Occipital lobe (tissue), 3 donors: ENCODE results near the gene ARL8B. TPM values are rescaled to one million over a fixed set of nuclear protein-coding genes. Genes with fewer than 3 reads are reported as not detected.

ENCODE experiments used
- DNase-seq: peaks from one replicate; lab custom pipeline; 2025; lab: John Stamatoyannopoulos, UW
- small RNA-seq: library from RNA; depleted of rRNA; stranded (forward); fragments of <200 nt; gene quantifications from one replicate; pipeline ENCODE3, GENCODE V24; 2014
- total RNA-seq: library from RNA; depleted of rRNA; stranded (reverse); fragments of >200 nt; gene quantifications from one replicate; pipeline ENCODE4 v1.2.3, GENCODE V29; 2014

The ARL8B gene
- total RNA-seq, 1 donor from 2014 or later, result 95.6 TPM

DNA sequence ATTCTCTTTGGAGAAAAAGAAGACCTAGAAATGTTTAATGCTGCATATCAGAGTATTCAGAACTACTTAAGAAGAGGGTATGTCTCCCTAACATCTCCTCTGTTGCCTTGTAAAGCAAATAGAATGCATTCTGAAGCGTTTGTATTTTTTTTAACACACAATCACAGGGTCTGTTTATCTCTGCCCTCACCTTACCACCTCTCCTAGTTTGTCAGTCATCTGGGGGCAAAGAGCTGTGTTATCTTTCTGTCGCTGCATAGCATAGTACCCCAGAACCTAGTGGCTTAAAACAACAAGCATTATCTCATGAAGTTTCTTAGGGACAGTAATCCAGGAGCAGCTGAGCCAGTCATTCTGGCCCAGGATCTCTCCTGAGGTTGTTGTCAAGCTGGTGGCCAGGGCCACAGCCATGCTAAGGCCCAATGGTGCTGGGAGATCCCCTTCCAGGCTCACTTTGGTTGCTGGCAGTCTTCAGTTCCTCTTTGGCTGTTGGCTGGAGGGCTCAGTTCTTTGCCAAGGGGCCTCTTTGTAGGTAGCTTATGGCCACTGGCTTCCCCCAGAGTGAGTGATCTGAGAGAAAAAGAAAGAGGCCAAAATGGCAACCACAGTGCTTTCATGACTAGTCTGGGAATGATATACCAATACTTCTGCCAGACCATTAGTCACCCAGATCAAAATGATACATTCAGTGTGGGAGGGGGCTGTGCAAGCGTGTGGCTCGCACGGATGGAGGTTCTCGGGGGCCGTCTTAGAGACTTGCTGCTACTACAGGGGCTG lies 83.3 kb downstream of the ARL8B start:
- DNase-seq, result peak; percentile 23

DNA sequence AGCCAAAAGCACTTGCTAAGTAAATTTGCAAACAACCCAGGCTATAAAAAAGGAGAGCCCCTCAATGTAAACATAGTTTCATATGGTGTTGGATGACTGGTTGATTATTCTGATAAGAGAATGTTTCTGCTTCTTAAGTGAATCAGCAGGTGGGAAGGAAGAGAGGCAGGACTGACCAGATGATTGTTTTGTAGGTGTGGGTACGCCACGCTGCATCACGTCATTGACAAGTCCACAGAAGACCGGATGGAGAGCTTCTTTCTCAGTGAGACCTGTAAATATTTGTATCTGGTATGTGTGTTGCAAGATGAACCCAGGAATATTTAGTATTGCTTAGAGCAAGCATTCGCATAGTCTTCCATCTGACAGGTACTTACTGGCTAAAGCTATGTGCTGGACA lies 88.8 kb downstream of the ARL8B start:
- DNase-seq, result no peak

DNA sequence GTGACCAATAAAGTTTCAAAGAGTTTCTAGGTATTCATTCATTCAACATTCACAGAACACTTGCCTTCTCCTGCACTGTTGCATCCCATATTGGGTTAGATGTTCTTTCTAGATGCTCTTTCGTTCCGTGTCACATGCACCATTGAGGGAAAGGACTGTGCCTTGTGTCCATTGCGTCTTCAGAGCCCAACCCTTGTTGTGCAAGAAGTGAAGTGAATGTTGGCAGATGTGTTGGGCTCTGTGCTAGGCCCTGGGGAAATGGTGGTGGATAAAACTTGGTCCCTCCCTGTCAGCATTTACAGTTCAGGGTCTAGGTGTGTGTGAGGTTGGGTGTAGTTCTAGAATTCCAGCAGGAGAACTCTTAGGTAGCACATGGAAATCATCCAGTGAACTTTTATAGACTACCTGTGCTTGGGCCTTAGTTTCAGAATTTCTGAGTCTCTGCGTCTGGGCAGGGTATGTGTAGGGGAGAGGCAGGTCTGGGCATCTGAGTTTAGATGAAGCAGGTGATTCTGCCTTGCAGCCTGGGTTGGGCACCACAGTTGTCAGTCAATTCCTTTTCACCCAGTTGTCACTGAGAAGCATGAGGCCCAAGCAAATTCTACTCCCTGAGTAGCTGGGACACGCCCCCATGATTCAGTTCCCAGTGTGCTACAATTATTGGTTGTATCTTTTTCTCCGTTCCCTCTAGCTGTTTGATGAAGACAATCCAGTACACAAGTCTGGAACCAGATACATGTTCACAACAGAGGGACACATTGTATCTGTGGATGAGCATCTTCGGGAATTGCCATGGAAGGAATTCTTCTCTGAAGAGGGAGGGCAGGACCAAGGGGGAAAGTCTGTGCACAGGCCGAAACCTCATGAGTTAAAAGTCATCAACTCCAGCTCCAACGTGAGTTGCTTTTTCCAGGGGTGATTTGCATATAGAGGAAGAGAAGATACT lies 90.8 kb downstream of the ARL8B start:
- DNase-seq, result no peak

DNA sequence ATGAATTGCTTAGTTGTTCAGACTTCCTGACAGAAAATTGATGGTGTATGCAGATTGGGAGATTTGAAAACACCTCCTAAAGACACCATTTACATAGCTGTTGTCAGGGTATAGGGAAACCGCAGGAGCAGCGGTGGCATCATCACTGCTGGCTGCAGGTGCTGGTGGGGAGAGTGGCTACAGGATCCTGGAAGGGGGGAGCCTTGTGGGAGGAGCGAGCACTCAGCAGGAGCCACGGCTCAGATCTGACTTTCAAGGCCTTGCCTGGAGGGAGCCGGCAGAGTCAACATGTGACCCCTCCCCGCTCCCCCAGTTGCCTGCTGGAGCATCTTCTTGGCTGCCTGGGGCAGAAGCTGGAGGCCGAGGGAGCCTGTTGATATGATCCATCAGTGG lies 91.5 kb downstream of the ARL8B start:
- DNase-seq, result no peak

DNA sequence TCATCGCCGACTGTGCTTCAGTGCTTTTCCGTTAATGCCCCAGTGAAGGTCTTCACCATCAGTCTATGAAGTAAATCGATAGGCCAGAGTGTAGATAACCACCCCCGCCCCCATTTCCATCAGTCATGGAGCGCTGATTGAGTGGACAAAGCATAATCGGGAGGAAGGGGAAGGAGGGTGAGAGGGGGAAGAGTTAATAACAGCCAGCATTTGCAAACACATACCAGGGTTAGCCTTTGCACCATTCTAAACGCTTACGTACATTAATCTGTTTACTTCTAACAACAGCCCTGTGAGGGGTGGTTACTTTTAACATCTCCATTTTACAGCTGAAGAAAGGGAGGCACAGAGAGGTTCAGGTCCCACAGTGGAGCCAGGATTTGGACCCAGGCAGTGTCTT lies 92.3 kb downstream of the ARL8B start:
- no peak for DNase-seq

DNA sequence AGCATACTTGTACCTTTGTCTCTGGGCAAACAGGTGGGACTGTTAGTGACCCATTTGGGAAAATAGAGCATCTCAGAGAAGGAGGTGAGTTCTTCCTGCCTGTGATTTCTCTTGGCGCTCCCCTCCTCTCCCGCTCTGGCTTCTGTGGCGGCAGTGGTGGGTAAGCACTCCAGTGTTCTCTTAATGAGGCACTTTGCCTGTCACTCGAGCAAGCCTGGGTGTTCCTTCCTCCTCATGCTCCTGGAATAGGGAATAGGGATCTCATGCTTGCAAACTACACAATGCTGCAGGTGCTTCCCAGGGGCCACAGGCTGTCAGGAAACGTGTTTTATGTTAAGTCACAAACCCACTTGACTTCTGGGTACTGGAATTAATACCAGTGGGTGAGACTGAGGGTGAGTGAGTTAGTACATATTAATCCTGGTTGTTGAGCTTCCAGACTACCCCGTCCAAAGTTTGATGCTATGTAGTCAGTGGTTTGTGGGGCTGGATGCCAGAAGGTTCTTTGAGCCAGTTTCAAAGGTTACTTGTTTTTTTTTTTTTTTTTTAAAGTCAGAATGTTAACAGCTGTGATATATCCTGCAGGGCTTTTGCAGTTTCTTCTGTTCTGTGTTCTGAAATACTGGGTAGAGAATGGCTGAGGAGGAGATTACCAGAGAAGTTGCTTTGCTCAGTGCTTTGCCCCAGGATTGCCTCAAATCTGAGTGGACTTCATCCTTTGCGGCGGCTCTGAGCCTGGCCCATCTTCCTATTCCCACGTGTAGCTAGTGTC lies 95.9 kb downstream of the ARL8B start:
- DNase-seq, result no peak

DNA sequence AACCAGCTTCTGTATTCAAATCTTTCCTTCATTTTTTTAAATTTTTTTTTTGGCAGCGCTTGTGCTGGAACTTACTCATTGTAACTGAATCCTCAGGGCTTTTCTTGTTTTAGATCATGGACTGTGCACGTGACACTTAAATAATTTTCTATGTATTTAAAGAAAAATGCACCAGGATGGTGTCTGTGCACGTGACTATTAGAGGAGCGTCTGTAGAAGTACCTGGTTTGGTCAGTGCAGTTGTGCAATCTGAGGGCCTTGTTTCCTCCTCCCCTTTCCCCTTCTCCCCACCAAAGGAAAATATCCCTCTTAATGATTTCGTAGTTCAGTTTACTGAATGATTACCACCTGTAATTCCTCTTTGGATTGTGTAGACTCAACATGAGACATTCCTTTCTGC lies 96.7 kb downstream of the ARL8B start:
- DNase-seq, result no peak

DNA sequence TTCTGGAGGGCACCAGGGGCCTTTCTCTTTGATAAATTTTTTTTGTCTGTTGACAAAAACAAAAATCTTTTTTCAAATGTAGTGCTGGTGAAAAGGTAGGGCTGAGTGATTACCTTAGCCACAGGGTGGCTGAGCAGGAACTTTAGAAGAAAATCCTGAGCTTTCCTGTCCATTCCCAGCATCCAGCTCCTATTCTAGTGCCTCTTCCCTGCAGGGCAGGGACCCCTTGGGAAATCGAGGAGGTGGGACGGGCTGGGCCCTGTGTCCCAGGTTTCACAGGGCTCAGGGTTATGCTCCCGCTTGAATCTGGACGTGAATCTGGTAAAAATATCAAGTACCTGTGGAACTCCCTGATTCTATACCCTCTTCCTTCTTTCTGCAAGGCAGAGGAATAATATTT lies 97.1 kb downstream of the ARL8B start:
- no peak for DNase-seq

DNA sequence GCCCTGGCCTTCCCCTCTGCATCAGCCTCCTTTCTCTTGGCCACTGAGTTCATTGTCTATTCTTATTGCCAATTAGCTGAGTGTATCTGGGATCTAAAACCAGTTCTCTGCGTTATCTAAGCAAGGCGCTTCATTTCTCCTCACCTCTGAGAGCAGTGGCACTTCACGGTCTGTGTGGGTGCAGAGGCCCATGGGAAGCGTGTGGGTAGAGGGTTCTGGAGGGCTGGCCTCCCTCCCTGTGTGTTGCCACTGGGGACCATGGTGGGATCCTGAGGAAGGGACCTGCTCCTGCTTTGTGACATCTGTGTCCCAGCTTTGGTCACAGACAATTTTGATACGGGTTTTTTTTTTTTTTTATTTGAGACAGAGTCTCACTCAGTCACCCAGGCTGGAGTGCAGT lies 98.1 kb downstream of the ARL8B start:
- no peak for DNase-seq

DNA sequence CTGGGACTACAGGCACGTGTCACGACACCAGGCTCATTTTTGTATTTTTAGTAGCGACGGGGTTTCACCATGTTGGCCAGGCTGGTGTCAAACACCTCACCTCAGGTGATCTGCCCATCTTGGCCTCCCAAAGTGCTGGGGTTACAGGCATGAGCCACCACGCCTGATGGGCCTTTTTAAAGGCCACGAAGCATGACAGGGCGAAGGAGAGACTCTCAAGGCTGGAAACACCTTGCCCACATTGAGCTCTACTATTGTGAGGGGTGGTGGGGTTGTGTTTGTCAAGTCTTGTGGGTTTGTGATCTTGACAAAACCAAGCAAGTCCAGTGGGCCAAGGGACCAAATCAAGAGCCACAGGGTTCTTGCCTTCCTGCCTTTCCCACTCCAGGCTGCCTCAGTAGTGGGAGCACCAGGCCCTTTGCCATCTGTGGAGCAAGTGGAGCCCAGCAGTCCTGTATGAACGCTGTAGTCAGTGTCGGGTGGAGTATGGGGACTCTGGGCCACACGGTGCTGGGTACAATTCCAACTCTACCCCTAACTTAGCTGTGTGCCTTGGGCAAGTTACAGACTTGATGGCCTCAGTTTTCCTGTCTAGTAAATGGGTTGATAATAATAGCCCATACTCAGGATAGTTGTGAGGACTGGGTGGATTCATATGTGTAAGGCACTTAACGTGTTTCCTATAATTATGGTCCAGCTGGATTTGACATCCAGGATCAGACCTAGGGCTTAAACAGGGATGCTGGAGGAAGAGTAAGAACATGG lies 98.8 kb downstream of the ARL8B start:
- DNase-seq, result no peak

DNA sequence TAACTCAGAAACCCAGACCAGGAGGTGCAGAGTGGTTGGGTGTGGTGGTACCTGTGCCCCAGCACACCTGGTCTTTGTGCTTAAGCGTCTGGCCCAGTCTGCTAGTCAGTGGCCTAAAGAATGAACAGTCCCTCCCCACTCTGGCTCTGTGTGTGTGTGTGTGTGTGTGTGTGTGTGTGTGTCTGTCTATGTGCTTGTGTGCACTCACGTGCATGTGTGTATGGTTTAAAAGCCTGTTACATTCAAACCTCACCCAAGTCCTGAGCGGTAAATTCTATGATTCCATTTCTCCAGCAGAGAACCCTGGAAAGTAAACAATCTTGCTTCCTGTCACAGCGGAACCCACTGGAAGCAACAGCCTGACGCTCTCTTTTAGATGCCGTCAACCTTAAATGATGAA lies 99.6 kb downstream of the ARL8B start:
- no peak for DNase-seq

DNA sequence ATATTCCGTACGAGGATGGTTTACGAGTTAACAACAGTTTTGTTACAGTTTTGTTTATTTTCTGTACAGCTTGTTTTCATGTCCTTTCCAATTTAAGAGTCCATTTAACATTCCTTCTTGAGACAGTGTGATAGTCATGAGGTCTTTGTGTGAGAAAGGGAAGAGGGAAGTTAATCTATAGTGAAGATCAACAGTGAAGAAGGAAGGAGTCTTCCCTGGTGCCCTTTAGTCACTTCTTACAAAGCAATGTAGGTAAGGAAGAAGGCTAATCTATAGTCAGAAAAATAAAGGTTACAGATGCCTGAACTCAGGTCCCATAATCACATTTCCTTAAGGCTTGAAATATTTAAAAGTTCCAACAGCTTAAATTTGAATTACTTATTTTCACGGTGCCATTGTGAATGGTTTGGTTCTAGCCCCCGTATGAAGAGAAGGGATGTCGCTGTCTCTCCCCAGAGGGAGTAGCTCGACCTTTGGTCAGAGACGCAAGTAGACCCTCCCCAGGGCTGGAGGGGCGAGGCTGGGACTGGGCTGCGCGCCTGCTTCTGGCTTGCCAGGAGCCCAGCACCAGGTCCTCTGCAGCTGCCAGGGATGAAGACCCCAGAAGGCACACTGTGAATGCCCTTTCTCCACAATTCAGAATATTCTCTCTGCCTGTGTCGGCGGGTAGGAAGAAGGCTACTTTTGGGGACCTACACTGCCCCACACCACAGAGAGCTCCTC lies 100.4 kb downstream of the ARL8B start:
- DNase-seq, result no peak

DNA sequence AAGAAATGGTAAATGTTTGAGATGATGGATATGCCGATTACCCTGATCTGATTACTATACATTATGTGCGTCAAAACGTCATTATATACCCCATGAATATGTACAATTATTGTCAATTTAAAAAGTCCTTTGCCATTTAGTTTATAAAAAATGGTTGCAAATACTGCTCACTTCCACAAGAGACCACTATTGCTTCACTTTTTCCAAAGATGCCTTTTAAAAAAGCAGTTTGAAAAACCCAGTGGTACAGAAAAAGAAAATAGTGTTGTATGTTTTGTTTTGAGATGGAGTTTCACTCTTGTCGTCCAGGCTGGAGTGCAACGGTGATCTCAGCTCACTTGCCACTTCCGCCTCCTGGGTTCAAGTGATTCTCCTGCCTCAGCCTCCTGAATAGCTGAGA lies 104.7 kb downstream of the ARL8B start:
- DNase-seq, result no peak

DNA sequence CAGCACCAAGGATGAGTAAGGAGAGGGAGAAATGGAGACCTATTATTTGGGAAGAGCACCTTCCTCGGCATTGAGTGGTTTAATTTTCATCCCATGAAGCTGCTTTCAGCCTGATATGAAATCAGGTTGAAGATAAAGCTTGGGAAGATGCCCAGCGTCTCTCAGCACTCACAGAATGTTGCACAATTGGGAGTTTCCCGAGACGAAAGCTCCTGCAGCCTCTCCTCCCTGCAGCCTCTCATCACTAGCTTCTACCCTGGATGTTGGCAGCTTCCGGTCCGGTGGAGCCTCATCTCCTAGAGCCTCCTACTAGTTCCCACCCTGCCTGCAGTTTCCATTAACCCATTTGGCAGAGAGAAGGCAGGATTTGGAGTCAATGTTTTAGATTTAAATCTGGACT lies 105.7 kb downstream of the ARL8B start:
- DNase-seq, result no peak

DNA sequence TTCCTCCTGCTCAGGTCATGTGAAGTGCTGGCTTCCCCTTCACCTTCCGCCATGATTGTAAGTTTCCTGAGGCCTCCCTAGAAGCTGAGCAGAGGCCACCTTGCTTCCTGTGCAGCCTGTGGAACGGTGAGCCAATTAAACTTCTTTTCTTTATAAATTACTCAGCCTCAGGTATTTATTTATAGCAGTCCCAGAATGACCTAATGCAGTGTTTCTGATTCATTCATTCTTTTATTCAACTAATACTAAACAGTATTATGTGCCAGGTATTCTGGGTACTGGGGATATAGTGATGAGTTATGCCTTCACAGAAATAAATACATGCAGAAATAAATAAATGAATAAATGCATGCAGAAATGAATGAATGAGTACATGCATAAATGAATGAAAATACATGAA lies 107.3 kb downstream of the ARL8B start:
- no peak for DNase-seq

Small RNA genes within 50 kb of the gene (small RNA-seq; reads per million reads assigned to genes)
- gene AC090955.1 (not detected), gene RF00019 (not detected)

Other genes with a start within 250 kb of the ARL8B start
- 6.6 TPM for gene BHLHE40, start 142.9 kb upstream of the ARL8B start, total RNA-seq
- gene EDEM1, start 65.4 kb downstream of the ARL8B start, total RNA-seq, result 8.4 TPM